Stimulated activated CD4-positive, alpha-beta T cell treated with anti-CD3 and anti-CD28 coated beads, TNF-alpha, amount 100 ng/mL, for 4 hours (primary cell): ENCODE results near the gene NYNRIN.
"Not testable (repeated sequence)": the region's sequence is repeated elsewhere in the genome, so short reads cannot be mapped to it uniquely, and the experiment has no call there.

Experiments used
- DNase-seq, 3 experiments: peaks; one replicate each; pipeline ENCODE4 v3.0.0-alpha.2; 2020; ENCODE audit warnings: low read depth in 3 of 3

Gene NYNRIN

DNA sequence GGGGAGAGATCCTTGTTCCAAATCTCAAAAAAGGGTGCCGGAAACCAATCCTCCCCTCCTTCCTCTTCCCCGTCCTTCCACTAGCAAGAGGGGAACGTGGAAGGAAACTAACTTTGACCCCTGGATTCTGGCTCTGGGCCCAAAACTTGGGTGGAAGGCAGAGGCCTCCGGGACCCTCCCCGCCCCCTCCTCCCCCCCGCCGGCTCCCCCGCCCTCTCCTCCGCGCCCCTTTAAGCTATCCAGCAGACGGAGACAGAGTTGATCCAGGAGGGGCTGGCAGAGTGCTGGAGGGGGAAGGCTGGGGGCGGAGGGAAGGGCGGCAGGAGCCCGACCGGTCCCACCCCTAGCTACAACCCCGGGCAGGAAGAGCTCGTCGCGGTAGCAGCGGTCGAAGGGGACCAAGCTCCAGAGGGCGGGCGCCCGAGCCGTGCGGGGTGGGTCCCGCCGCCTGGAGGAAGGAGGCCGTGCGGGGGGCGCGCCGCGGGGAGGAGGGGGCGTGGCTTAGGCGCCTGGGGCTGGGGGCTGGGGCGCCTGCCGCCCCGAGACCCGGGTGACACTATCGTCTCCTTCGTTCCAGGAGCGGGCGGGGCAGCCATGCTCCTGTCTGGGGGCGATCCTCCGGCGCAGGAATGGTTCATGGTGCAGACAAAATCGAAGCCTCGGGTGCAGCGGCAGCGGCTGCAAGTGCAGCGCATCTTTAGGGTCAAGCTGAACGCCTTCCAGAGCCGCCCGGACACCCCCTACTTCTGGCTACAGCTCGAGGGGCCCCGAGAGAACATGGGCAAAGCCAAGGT lies at the start of gene NYNRIN:
TSS of gene NYNRIN (plus strand) at position 351 of the 794 bp plus-strand sequence. CDS start at position 595, 244 bp downstream.
- DNase-seq: no peak

GRCh38 chr14:24349742-24350141 lies 49.1 kb upstream of the NYNRIN start:
- no peak for DNase-seq

- no peak for DNase-seq
These were observed 47.3 kb upstream of the NYNRIN start for GRCh38 chr14:24351517-24351916.

DNA sequence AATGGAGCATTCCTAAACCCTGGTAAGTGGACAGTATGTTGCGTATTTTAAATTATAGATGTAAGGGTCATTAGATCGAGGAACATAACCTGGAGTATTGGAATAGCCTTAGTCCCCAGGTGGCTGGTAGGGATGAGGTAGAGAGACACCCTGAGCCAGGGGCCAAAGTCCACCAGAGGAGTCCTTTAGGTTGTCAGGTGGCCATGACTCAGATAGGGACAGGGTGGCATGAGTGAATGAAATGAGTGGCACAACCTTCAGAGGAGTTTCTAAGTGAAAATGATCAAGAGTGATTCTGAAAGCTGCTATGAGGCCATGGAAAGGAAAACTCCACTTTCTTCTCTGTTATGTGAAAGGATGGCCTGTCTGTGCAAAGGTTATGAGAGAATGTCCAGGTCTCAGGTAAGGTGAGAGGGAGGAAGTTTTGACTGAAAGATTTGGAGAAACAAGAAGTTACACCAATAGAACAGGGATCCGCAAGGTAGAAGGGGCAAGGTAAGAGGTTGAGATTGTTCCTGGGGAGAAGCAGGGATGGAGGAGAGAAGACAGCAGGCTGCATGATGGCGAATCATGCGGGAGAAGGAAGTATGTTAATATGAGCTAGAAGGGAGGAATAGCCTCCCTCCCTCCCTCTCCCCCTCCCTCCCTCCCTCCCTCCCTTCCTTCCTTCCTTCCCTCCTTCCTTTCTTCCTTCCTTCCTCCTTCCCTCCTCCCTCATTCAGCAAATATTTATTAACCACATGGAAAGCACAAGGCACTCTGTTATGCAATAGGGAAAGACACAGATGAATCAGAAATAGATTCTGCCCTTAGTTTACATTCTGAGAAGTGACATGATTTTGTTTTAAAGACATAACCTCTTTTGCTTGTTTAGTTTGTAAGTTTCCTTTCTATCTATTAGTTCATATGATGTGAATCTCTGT lies 45.0 kb upstream of the NYNRIN start:
- no peak for DNase-seq

- DNase-seq: not testable (repeated sequence)
These were observed 44.3 kb upstream of the NYNRIN start for GRCh38 chr14:24354482-24354825.

- DNase-seq: no peak
These were observed 43.8 kb upstream of the NYNRIN start for GRCh38 chr14:24355009-24355408.

GRCh38 chr14:24356208-24356607 lies 42.6 kb upstream of the NYNRIN start:
- DNase-seq: no peak

- no peak for DNase-seq
These were observed 38.5 kb upstream of the NYNRIN start for GRCh38 chr14:24360281-24360680.

DNA sequence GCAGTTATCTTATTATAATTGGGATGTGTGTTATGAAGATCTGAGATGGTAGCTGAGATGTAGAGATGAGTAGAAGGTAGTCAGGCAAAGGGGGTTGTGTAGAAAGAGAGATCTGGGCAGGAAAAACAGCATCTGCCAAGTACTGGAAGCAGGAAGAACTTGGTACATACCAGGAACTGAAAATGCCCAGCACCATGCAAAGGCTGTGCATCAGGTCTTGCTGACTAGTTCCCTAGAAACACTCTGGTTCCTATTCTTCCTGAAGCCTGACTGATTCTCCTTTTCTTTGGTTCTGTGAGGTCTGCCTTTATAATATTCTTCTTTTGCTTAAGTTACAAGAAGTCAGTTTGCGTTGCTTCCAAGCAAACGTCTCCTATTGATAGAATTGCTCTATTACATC lies 37.5 kb upstream of the NYNRIN start:
- DNase-seq: no peak

DNA sequence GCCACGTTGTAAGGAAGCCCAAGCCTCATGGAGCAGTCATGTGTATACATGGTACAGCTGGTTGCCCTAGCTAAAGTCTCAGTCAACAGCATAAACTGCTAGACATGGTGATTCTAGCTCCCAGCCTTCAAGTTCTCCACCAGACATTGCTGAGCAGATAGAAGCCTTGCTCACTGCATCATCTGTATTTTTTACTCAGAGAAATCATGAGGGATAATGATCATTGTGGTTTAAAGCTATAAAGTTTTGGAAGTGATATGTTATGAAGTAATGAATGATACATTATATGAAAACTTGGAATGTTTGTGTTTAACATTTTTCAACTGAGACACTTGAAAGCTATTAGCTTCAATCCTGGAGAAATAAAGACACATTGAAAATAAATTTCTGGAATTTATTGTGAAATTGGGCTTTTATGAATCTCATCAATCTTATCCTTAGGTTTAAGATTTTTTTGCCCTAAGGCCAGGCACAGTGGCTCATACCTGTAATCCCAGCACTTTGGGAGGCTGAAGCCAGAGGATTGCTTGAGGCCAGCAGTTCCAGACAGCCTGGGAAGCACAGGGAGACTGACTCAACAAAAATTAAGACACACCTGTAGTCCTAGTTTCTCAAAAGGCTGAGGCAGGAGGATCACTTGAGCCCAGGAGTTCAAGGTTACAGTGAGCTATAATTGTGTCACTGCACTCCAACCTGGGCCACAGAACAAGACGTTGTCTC lies 36.4 kb upstream of the NYNRIN start:
- no peak for DNase-seq

GRCh38 chr14:24363401-24363800 lies 35.4 kb upstream of the NYNRIN start:
- DNase-seq: no peak

- DNase-seq: no peak
These were observed 34.0 kb upstream of the NYNRIN start for GRCh38 chr14:24364841-24365240.

GRCh38 chr14:24365600-24366412 lies 33.0 kb upstream of the NYNRIN start:
- DNase-seq: peak; percentile 24 to 39 (median 33)

DNA sequence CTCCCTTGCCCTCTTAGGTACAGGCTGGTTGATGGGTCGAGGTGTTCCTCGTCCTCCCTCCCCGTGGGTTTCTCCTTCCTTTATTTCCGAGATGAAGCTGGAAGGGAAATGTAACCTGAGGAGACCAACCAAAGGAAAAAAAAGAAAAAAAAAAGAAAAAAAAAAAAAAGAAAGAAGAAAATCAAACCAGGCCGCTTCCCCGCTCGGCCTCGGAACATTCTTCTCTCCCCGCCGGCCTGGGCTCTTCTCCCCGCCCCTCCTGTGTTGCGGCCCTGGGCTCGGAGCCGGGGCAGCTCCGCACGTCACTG lies 32.4 kb upstream of the NYNRIN start:
- DNase-seq: no peak

- DNase-seq: no peak
These were observed 31.9 kb upstream of the NYNRIN start for GRCh38 chr14:24366721-24367513.

DNA sequence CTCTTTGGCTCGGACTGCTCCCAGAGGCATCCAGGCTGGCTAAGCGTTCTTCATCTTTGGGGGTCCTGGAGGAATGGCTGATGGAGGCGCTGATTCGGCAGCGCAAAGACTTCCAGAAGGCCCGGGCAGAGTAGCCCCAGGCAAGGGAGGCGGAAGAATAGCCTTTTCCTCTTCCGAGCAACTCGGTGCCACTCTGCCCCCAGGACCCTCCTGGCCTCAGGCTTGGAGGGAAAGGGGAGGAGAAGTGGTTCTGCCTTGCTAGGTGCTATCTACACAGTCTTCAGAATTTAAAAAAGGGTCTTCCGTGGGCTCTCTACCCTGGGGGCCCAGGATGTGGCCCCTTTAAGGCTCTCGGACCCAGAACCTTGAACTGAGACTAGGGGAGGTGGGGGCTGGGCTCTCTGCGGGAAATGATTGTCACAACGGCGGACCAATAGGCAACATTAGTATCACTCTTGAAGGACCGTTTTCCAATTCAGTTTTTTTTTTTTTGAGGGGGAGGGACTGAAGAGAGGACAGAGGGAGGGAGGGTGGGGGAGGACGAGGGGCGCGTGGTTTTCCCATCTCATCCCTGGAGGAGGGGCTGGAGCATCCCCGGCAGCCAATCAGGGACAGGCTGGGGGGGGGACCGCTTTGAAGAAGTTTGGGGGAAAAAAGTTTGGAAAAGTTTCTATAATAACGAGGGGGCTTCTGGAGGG lies 31.1 kb upstream of the NYNRIN start, which contains the start of gene NFATC4:
TSS of gene NFATC4 (plus strand) at position 671 of the 698 bp plus-strand sequence. CDS start 157 bp downstream, outside the sequence.
- DNase-seq: no peak

GRCh38 chr14:24368212-24368561 lies 30.6 kb upstream of the NYNRIN start:
- DNase-seq: no peak

DNA sequence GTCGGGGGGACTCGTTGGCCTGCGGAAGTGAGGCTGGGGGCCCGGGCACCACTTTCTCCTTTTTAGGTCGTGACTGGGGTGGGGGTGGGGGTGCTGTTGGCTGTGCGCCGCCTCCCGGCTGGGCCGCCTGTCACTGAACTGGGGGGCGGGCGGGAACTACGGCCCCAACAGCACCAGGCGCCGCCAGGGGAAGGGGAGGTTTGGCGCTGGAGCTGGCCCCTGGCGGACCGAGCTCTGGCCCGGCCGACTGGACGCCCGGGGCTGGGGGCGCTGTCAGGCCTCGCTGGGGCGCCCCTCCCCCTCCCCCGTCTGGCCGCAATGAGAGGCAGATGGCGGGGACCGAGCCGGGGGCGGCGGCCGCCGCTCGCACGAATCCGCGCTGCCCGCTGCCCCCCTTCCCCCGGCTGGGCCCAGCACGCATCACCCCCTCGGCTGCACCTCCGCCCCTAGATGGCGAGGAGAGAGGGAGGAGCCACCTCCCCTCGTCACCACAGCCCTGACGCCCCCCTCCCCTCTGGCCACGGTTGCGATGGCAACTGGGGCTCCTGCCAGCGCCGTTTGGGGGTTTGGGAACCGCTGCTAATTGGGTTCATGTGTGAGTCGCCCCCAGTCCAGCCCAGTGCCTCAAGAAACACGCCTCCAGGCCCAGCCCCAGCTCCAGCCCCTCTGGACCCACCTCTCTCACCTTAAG lies 30.1 kb upstream of the NYNRIN start:
- DNase-seq: no peak

DNA sequence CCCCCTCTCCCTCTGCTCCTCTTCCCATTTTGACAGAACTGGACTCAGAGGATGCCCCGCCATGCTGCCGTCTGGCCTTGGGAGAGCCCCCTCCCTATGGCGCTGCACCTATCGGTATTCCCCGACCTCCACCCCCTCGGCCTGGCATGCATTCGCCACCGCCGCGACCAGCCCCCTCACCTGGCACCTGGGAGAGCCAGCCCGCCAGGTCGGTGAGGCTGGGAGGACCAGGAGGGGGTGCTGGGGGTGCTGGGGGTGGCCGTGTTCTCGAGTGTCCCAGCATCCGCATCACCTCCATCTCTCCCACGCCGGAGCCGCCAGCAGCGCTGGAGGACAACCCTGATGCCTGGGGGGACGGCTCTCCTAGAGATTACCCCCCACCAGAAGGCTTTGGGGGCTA lies 29.3 kb upstream of the NYNRIN start:
- DNase-seq: no peak
